SJCRH30 (cell line): ENCODE data around the gene PEAR1. TPM values are rescaled to one million over a fixed set of nuclear protein-coding genes. Genes with fewer than 3 reads are reported as not detected.

Experiments
- DNase-seq, 2 experiments: peaks; one replicate each; pipeline ENCODE4 v3.0.0-alpha.2; 2015 to 2020
- H3K27ac ChIP-seq: fragments of 250-450 bp; sonication (Bioruptor Pico); 2 replicates; pipeline ENCODE4 v1.5.1; 2020; ENCODE audit warnings: mild to moderate bottlenecking, moderate library complexity
- H3K27me3 ChIP-seq: fragments of 250-450 bp; sonication (Bioruptor Pico); 2 replicates; pipeline ENCODE4 v1.5.1; 2020; ENCODE audit warnings: mild to moderate bottlenecking, moderate library complexity
- H3K36me3 ChIP-seq: fragments of 250-450 bp; sonication (Bioruptor Pico); 2 replicates; pipeline ENCODE4 v1.5.1; 2020; ENCODE audit warnings: mild to moderate bottlenecking, moderate library complexity
- H3K4me1 ChIP-seq: fragments of 250-450 bp; sonication (Bioruptor Pico); 2 replicates; pipeline ENCODE4 v1.5.1; 2020; ENCODE audit warnings: mild to moderate bottlenecking, moderate library complexity
- H3K4me3 ChIP-seq: fragments of 250-450 bp; sonication (Bioruptor Pico); 2 replicates; pipeline ENCODE4 v1.5.1; 2020; ENCODE audit warnings: mild to moderate bottlenecking, moderate library complexity
- H3K9me3 ChIP-seq: fragments of 250-450 bp; sonication (Bioruptor Pico); replicated peaks from 2 replicates; pipeline ENCODE4 v1.5.1; 2020; ENCODE audit warnings: mild to moderate bottlenecking, moderate library complexity
- total RNA-seq: library from RNA; depleted of rRNA; stranded (reverse); fragments of >200 nt; shearing (Covaris generic); gene quantifications from 2 replicates; pipeline ENCODE4 v1.2.3, GENCODE V29; 2014

The PEAR1 gene
- total RNA-seq, 1 experiment from 2014 or later: not detected

DNA sequence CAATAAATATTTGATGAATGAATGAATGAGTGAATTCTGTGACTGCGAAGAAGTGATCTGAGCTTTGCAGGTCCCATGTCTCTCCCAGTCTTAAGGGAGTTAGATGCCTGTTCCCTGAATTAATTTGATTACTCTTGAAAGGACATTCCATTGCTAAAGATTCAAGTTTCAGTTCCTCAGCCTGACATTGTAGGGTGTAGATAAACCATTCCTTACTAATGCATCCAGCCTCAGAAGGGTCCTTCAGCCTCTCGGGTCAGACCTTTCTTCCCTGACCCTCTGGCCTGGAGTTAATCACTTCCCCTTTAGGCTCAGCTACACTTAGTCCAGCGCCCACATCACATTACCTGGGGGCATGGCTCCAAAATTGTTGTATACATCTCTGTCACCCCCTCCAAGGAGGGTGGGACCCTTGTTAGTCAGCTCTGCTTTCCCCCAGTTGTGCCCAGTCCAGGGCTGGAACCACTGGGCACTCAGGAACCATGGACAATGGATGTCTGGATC, 37.2 kb upstream of the PEAR1 start:
- peaks cover 17% of the 10 kb centered on the region for H3K4me1 ChIP-seq

GRCh38 chr1:156857532-156857931, 36.0 kb upstream of the PEAR1 start:
- Histone ChIP-seq H3K4me1 (peaks cover 10% of the 10 kb centered on the region), H3K27ac (no peak overlapping the region), H3K9me3 (no peaks in the 10 kb centered on the region), H3K36me3 (no peaks in the 10 kb centered on the region), H3K4me3 (no peak overlapping the region), H3K27me3 (peaks cover 22% of the 10 kb centered on the region)
- no peak for DNase-seq

More for the DNA sequence above, 37.2 kb upstream of the PEAR1 start:
- no peak overlapping the region for H3K4me3 ChIP-seq
- DNase-seq: no peak
- H3K36me3 ChIP-seq: no peaks in the 10 kb centered on the region
- no peaks in the 10 kb centered on the region for H3K9me3 ChIP-seq
- no peak overlapping the region for H3K27ac ChIP-seq
- peaks cover 11% of the 10 kb centered on the region for H3K27me3 ChIP-seq

DNA sequence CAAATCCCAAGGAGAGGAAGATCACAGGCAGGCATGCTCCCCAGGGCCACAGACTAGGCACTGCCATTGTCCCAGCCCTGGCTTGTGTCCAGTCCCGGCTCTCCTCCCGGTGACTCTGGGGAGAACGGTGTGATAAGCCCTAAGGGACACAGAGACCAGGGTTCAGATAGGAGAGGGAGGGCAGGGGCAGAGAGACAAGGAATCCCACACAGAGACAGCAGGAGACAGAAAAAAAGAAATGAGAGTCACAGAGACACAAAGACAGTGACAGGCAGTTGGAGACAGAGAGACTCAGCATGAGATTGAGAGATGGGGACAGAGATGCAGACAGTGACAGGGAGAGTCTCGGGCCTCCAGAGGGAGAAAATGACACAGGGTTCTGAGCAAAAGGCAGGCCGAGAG, 35.0 kb upstream of the PEAR1 start:
- DNase-seq: no peak
- peaks cover 4% of the 10 kb centered on the region; the same call in 1 of the 2 replicates for H3K4me1 ChIP-seq
- H3K36me3 ChIP-seq: no peaks in the 10 kb centered on the region
- peaks cover 28% of the 10 kb centered on the region for H3K27me3 ChIP-seq
- H3K9me3 ChIP-seq: no peaks in the 10 kb centered on the region
- H3K27ac ChIP-seq: no peak overlapping the region
- H3K4me3 ChIP-seq: peak overlapping the region; percentile 40

DNA sequence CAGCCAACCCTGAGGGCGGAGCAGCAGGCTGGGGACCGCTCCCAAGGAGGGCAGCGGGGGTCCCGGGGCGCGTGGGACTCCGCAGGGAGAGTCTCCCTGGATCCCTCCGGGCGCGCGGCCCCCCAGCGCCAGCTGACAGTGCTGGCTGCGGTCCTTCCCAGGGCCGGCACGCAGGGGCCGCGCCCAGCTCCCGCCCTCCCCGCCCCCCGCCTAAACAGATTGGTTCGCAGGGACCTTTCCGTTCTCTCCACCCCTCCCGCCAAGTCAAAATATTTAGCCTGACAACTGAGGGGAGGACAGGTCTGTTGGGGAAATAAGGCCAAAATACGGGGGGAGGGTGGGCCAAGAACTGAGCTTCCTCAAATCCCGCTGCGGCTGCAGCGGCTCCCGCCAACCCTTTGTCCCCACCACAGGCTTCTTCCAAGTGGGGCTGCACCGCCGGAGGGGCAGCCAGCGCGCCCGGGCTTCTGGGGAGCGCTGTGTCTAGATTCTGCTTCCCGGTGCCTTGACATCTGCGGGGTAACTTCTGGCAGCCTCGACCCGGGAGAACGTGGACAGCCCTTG, 34.5 kb upstream of the PEAR1 start, which contains the start of gene INSRR:
Gene INSRR (minus strand): TSS at position 159 of the 564 bp plus-strand sequence. CDS start 496 bp downstream, outside the sequence.
- Histone ChIP-seq H3K27me3 (peaks cover 28% of the 10 kb centered on the region), H3K9me3 (no peaks in the 10 kb centered on the region), H3K4me1 (peaks cover 4% of the 10 kb centered on the region; the same call in 1 of the 2 replicates), H3K36me3 (no peaks in the 10 kb centered on the region), H3K27ac (no peak within 1 kb of the TSS), H3K4me3 (peak within 1 kb of the TSS; percentile 40)
- peak in 1 of 2 experiments; percentile 26 for DNase-seq

- peaks cover 4% of the 10 kb centered on the region; the same call in 1 of the 2 replicates for H3K4me1 ChIP-seq
- no peaks in the 10 kb centered on the region for H3K36me3 ChIP-seq
- DNase-seq: no peak
- H3K27me3 ChIP-seq: peaks cover 28% of the 10 kb centered on the region
- peak overlapping the region; percentile 40 for H3K4me3 ChIP-seq
- no peaks in the 10 kb centered on the region for H3K9me3 ChIP-seq
- no peak overlapping the region for H3K27ac ChIP-seq
Observed at GRCh38 chr1:156859523-156860112, 33.9 kb upstream of the PEAR1 start.

- H3K9me3 ChIP-seq: no peaks in the 10 kb centered on the region
- H3K27me3 ChIP-seq: peaks cover 28% of the 10 kb centered on the region
- H3K36me3 ChIP-seq: no peaks in the 10 kb centered on the region
- peak overlapping the region; percentile 40 for H3K4me3 ChIP-seq
- H3K4me1 ChIP-seq: peaks cover 4% of the 10 kb centered on the region; the same call in 1 of the 2 replicates
- DNase-seq: peak; percentile 27 to 60
- no peak overlapping the region for H3K27ac ChIP-seq
Observed at GRCh38 chr1:156860113-156860627, 33.3 kb upstream of the PEAR1 start.

DNA sequence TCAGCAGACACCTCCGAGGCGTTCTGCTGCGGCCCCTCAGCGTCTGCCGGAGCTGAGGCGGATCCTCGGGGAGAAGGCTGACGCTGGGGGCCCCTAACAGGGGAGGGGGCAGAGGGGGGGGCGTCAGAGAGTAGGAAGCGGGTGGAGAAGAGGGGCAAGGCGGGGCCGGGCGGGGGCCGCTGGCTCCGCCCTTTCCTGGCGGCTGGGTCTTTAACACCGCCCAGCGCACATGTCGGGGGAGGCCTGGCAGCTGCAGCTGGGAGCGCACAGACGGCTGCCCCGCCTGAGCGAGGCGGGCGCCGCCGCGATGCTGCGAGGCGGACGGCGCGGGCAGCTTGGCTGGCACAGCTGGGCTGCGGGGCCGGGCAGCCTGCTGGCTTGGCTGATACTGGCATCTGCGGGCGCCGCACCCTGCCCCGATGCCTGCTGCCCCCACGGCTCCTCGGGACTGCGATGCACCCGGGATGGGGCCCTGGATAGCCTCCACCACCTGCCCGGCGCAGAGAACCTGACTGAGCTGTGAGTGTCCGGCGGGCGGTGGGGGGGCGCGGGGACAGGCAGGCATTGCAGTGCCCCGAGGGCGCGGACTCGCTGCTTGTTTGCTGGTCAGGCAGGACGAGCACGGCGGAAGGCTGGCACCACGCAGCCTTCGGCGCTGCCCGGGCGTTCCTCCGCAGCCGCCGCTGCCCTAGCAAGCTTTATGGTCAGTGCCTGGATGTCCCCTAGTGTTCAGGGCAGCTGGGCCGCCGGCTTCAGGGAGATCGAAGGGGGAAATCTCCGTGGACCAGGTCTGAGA, 32.7 kb upstream of the PEAR1 start, which contains the start of gene NTRK1:
Gene NTRK1 (plus strand): TSS at position 238 of the 796 bp plus-strand sequence. CDS start 70 bp downstream, at position 308.
- peak within 1 kb of the TSS; percentile 40 for H3K4me3 ChIP-seq
- H3K9me3 ChIP-seq: no peaks in the 10 kb centered on the region
- peak; percentile 69 to 70 for DNase-seq
- H3K27ac ChIP-seq: no peak within 1 kb of the TSS
- peaks cover 28% of the 10 kb centered on the region for H3K27me3 ChIP-seq
- H3K36me3 ChIP-seq: no peaks in the 10 kb centered on the region
- peaks cover 4% of the 10 kb centered on the region; the same call in 1 of the 2 replicates for H3K4me1 ChIP-seq

DNA sequence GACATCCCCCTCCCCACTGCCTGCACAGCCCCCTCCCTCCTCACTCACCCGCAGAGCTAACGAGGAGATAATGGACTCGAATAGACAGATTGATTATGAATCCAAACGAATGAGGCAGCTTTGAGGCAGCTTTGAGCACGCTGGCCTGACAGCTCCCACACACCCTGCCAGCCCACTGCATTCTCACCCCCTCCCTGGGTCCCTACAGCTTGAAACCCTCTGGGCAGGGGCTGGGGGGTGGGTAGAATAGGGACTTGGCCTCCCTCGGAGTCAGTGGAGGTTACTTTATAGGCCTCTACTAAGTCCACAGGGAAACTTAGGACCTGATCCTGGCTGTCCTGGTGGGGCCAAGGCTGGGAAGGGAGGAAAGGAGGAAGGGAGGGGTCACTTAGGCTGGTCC, 30.9 kb upstream of the PEAR1 start:
- DNase-seq: no peak
- H3K27me3 ChIP-seq: peaks cover 32% of the 10 kb centered on the region
- no peak overlapping the region for H3K4me3 ChIP-seq
- no peak overlapping the region for H3K27ac ChIP-seq
- H3K36me3 ChIP-seq: no peaks in the 10 kb centered on the region
- H3K9me3 ChIP-seq: no peaks in the 10 kb centered on the region
- peaks cover 4% of the 10 kb centered on the region; the same call in 1 of the 2 replicates for H3K4me1 ChIP-seq

DNA sequence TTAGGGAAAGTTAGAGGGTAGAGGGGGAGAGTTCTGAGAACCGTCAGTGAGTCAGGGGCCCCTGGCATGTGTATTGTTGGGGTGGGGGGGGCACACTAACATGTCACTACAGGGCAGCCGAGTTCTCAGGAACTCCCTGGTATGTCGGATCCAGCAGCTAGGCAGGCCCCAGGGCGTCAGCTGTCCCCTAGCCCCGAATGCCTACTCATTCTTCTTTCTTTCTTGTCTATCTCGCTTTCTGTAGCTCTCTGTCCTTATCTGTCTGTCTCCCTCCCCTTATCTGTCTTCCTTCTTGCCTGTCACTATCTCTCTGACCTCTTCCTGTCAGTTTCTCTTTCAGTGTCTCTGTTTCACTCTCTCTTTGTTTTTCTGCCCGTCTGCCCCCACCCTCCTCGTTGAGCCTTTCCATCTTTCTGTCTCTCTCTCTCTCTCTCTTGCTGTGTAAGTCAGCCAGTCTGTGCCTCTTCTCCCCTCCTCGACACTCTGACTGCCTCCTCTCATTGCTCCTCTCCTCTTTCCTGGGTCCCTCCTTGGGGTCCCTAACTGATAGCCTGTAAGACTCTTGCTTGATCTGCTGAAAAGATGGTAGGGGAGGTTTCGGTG, 30.4 kb upstream of the PEAR1 start:
- Histone ChIP-seq H3K9me3 (no peaks in the 10 kb centered on the region), H3K36me3 (no peaks in the 10 kb centered on the region), H3K4me3 (no peak overlapping the region), H3K27me3 (peaks cover 31% of the 10 kb centered on the region), H3K4me1 (peaks cover 4% of the 10 kb centered on the region; the same call in 1 of the 2 replicates), H3K27ac (no peak overlapping the region)
- DNase-seq: peak; percentile 29 to 32

DNA sequence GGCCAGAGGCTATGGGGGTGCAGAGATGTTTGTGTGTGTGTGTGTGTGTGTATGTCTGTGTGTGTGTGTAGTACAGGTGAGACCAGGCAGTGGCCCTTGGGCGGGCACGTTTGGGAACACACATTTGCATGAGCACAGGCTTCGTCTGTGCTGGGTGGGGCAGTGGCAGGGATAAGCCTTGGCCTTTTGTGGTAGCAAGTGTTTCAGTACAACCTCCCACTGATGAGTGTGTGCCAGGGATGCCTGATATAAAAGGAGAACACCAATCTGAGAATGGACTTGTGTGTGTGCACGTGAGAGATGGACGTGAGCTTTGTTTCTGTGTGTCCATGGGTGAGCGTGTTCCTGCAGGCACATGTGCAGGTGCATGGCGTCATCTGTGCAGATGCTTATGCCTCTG, 29.9 kb upstream of the PEAR1 start:
- peaks cover 27% of the 10 kb centered on the region for H3K27me3 ChIP-seq
- DNase-seq: no peak
- H3K36me3 ChIP-seq: no peaks in the 10 kb centered on the region
- H3K9me3 ChIP-seq: no peaks in the 10 kb centered on the region
- H3K4me3 ChIP-seq: no peak overlapping the region
- 0 out of 2 replicates have a peak, but pooled peaks cover under 1% of the 10 kb centered on the region for H3K4me1 ChIP-seq
- H3K27ac ChIP-seq: no peak overlapping the region

- Histone ChIP-seq H3K27me3 (peaks cover 21% of the 10 kb centered on the region), H3K36me3 (no peaks in the 10 kb centered on the region), H3K27ac (no peak overlapping the region), H3K9me3 (no peaks in the 10 kb centered on the region), H3K4me1 (no peaks in the 10 kb centered on the region), H3K4me3 (no peak overlapping the region)
- no peak for DNase-seq
Observed at GRCh38 chr1:156864796-156865195, 28.7 kb upstream of the PEAR1 start.

- Histone ChIP-seq H3K9me3 (no peaks in the 10 kb centered on the region), H3K36me3 (no peaks in the 10 kb centered on the region), H3K4me1 (no peaks in the 10 kb centered on the region), H3K4me3 (no peak overlapping the region), H3K27me3 (peaks cover 21% of the 10 kb centered on the region), H3K27ac (no peak overlapping the region)
- no peak for DNase-seq
Observed at GRCh38 chr1:156865258-156865657, 28.3 kb upstream of the PEAR1 start.

- H3K27ac ChIP-seq: no peak overlapping the region
- H3K36me3 ChIP-seq: no peaks in the 10 kb centered on the region
- DNase-seq: no peak
Observed at GRCh38 chr1:156865865-156866248, 27.7 kb upstream of the PEAR1 start.

DNA sequence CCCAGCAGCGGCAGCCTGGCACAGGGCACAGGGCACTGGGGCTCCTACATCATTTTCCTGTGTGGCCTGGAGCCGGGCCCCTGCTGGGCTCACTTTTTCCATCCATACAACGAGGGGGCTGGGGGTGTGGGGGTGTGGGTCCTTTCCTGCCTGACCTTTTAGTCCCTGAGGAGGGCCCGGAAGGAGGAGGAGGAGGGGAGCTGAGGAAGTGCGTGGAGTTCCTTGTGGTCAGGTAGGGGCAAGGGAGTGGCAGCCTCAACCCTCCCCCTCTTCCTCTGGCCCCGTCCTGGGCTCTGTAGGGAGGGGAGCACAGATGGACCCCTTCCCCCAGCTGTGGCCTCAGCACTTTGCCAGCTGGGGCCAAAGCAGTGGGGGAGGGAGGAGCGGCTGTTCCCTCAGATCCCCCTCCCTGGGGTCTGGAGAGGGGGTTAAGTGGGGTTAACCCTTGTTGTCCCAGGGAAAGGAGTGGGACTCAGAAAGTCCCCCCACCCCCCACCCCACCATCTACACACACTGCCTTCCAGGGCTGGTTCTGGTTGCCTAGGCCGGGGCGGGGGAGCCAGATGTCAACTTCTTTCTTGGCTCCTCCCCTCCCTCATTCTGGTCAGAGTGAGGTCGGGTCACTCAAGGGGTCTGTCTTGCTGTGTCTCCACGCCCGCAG, 27.1 kb upstream of the PEAR1 start:
- no peak overlapping the region for H3K27ac ChIP-seq
- no peaks in the 10 kb centered on the region for H3K9me3 ChIP-seq
- no peaks in the 10 kb centered on the region for H3K36me3 ChIP-seq
- DNase-seq: no peak
- H3K27me3 ChIP-seq: peaks cover 21% of the 10 kb centered on the region
- no peaks in the 10 kb centered on the region for H3K4me1 ChIP-seq
- H3K4me3 ChIP-seq: no peak overlapping the region

More at GRCh38 chr1:156865865-156866248, 27.7 kb upstream of the PEAR1 start:
- Histone ChIP-seq H3K4me3 (no peak overlapping the region), H3K4me1 (no peaks in the 10 kb centered on the region), H3K9me3 (no peaks in the 10 kb centered on the region), H3K27me3 (peaks cover 21% of the 10 kb centered on the region)
